ENCODE measurements around the gene CMBL. TPM values are rescaled to one million over a fixed set of nuclear protein-coding genes. Genes with fewer than 3 reads are reported as not detected.
"Not testable (repeated sequence)": the region's sequence is repeated elsewhere in the genome, so short reads cannot be mapped to it uniquely, and the experiment has no call there.

CMBL gene
- polyA plus RNA-seq, 3 donors = 41.1 to 51.0 (median 49.8) TPM

- no peak for DNase-seq (ENCODE audit: low read depth in 3 of 3, low spot score in 2 of 3)
These were observed 20.9 kb downstream of the CMBL start for GRCh38 chr5:10286862-10287227.

GRCh38 chr5:10286162-10286861 lies 21.4 kb downstream of the CMBL start:
- no peak for DNase-seq (ENCODE audit: low read depth in 3 of 3, low spot score in 2 of 3)

- not testable (repeated sequence) for DNase-seq (ENCODE audit: low read depth in 3 of 3, low spot score in 2 of 3)
These were observed 22.3 kb downstream of the CMBL start for GRCh38 chr5:10285362-10285761.

- DNase-seq (ENCODE audit: low read depth in 3 of 3, low spot score in 2 of 3) = peak; percentile 38 to 68 (median 51)
These were observed 23.6 kb downstream of the CMBL start for GRCh38 chr5:10283927-10284635.

- no peak for DNase-seq (ENCODE audit: low read depth in 3 of 3, low spot score in 2 of 3)
These were observed 27.6 kb downstream of the CMBL start for GRCh38 chr5:10279925-10280720.

GRCh38 chr5:10279328-10279727 lies 28.4 kb downstream of the CMBL start:
- no peak for DNase-seq (ENCODE audit: low read depth in 3 of 3, low spot score in 2 of 3)

- DNase-seq (ENCODE audit: low read depth in 3 of 3, low spot score in 2 of 3) = no peak
These were observed 28.9 kb downstream of the CMBL start for GRCh38 chr5:10278658-10279279.

GRCh38 chr5:10277773-10278630 lies 29.7 kb downstream of the CMBL start:
- no peak for DNase-seq (ENCODE audit: low read depth in 3 of 3, low spot score in 2 of 3)

- no peak for DNase-seq (ENCODE audit: low read depth in 3 of 3, low spot score in 2 of 3)
These were observed 31.0 kb downstream of the CMBL start for GRCh38 chr5:10276691-10277090.

GRCh38 chr5:10275991-10276390 lies 31.7 kb downstream of the CMBL start:
- no peak for DNase-seq (ENCODE audit: low read depth in 3 of 3, low spot score in 2 of 3)

- no peak for DNase-seq (ENCODE audit: low read depth in 3 of 3, low spot score in 2 of 3)
These were observed 32.2 kb downstream of the CMBL start for GRCh38 chr5:10275460-10275859.

GRCh38 chr5:10272875-10273209 lies 34.9 kb downstream of the CMBL start:
- DNase-seq (ENCODE audit: low read depth in 3 of 3, low spot score in 2 of 3) = not testable (repeated sequence)

GRCh38 chr5:10272053-10272874 lies 35.4 kb downstream of the CMBL start:
- no peak for DNase-seq (ENCODE audit: low read depth in 3 of 3, low spot score in 2 of 3)

- no peak for DNase-seq (ENCODE audit: low read depth in 3 of 3, low spot score in 2 of 3)
These were observed 39.6 kb downstream of the CMBL start for GRCh38 chr5:10268100-10268499.

- DNase-seq (ENCODE audit: low read depth in 3 of 3, low spot score in 2 of 3) = no peak
These were observed 40.9 kb downstream of the CMBL start for GRCh38 chr5:10266839-10267238.

- no peak for DNase-seq (ENCODE audit: low read depth in 3 of 3, low spot score in 2 of 3)
These were observed 41.6 kb downstream of the CMBL start for GRCh38 chr5:10266137-10266536.

GRCh38 chr5:10265245-10266109 lies 42.2 kb downstream of the CMBL start:
- DNase-seq (ENCODE audit: low read depth in 3 of 3, low spot score in 2 of 3) = no peak

- DNase-seq (ENCODE audit: low read depth in 3 of 3, low spot score in 2 of 3) = no peak
These were observed 43.1 kb downstream of the CMBL start for GRCh38 chr5:10264604-10265003.
